GM21447 (cell line): ENCODE results near the gene KLK1.
"Not testable (repeated sequence)": the region's sequence is repeated elsewhere in the genome, so short reads cannot be mapped to it uniquely, and the experiment has no call there.

Source experiments
- ATAC-seq: cut with Tn5 transposase; IDR thresholded peaks from one replicate; pipeline ENCODE4 v1.9.1; 2021; ENCODE audit not compliant: unreplicated experiment

KLK1 gene

GRCh38 chr19:50794074-50794875 is 29.3 kb downstream of the KLK1 start:
- no peak for ATAC-seq

GRCh38 chr19:50793558-50794065 is 30.0 kb downstream of the KLK1 start:
- no peak for ATAC-seq

- ATAC-seq = no peak
Observed at GRCh38 chr19:50792272-50793250, 31.0 kb downstream of the KLK1 start.

- ATAC-seq = no peak
Observed at GRCh38 chr19:50791594-50792271, 31.9 kb downstream of the KLK1 start.

GRCh38 chr19:50790922-50791467 is 32.6 kb downstream of the KLK1 start:
- ATAC-seq = no peak

GRCh38 chr19:50790396-50790795 is 33.2 kb downstream of the KLK1 start, which contains the start of gene ACP4:
Gene ACP4 (plus strand): TSS chr19:50790415. CDS start chr19:50790415, 0 bp downstream.
- ATAC-seq = no peak

- no peak for ATAC-seq
Observed at GRCh38 chr19:50785329-50785728, 38.3 kb downstream of the KLK1 start.

- no peak for ATAC-seq
Observed at GRCh38 chr19:50784710-50785109, 38.9 kb downstream of the KLK1 start.

GRCh38 chr19:50783848-50784152 is 39.8 kb downstream of the KLK1 start:
- ATAC-seq = not testable (repeated sequence)

GRCh38 chr19:50780753-50781435 is 42.7 kb downstream of the KLK1 start:
- no peak for ATAC-seq

GRCh38 chr19:50779504-50780457 is 43.8 kb downstream of the KLK1 start:
- no peak for ATAC-seq

GRCh38 chr19:50778906-50779430 is 44.6 kb downstream of the KLK1 start:
- no peak for ATAC-seq

GRCh38 chr19:50777830-50778303 is 45.7 kb downstream of the KLK1 start:
- ATAC-seq = no peak

- ATAC-seq = no peak
Observed at GRCh38 chr19:50777261-50777660, 46.3 kb downstream of the KLK1 start.

GRCh38 chr19:50776131-50776530 is 47.5 kb downstream of the KLK1 start:
- ATAC-seq = no peak

- not testable (repeated sequence) for ATAC-seq
Observed at GRCh38 chr19:50773454-50773853, 50.1 kb downstream of the KLK1 start.

- ATAC-seq = not testable (repeated sequence)
Observed at GRCh38 chr19:50772912-50773311, 50.7 kb downstream of the KLK1 start.

GRCh38 chr19:50772476-50772875 is 51.1 kb downstream of the KLK1 start:
- ATAC-seq = no peak

GRCh38 chr19:50770888-50771287 is 52.7 kb downstream of the KLK1 start:
- no peak for ATAC-seq
